LNCAP (cell line): ENCODE measurements around the gene ME1.

ENCODE experiments used
- CTCF ChIP-seq: fragments of 450-650 bp; IDR thresholded peaks from 2 replicates; pipeline ENCODE4 v1.5.1; 2017; ENCODE audit warnings: mild to moderate bottlenecking

The ME1 gene

GRCh38 chr6:83389606-83390005 is 41.2 kb downstream of the ME1 start:
- TF ChIP-seq CTCF: no peak

- TF ChIP-seq CTCF: no peak
These were observed 45.4 kb downstream of the ME1 start for GRCh38 chr6:83385473-83385872.

DNA sequence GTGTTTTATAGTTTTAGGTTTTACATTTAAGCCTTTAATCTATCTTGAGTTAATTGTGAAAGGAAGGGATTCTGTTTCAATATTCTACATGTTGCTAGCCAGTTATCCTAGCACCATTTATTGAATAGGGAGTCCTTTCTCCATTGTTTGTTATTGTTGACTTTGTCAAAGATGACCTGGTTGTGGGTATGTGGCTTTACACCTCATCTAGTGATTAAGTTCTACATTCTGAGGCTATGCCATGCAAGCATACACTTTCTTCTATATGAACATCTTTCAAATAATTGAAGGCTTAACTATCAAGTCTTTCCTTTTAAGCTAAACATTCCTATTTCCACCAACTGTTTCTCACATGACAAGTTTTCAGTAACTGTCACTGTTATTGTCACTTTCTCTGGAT is 46.1 kb downstream of the ME1 start:
- TF ChIP-seq CTCF: no peak

- TF ChIP-seq CTCF: no peak
These were observed 48.9 kb downstream of the ME1 start for GRCh38 chr6:83381949-83382348.

GRCh38 chr6:83378621-83379388 is 52.0 kb downstream of the ME1 start:
- no peak for TF ChIP-seq CTCF

GRCh38 chr6:83371423-83371822 is 59.4 kb downstream of the ME1 start:
- no peak for TF ChIP-seq CTCF

- TF ChIP-seq CTCF: no peak
These were observed 60.3 kb downstream of the ME1 start for GRCh38 chr6:83370567-83370966.

- no peak for TF ChIP-seq CTCF
These were observed 61.2 kb downstream of the ME1 start for GRCh38 chr6:83369692-83370091.
